Ascending aorta (tissue), 2 donors: Measurements from ENCODE around the gene TEAD1. TPM values are rescaled to one million over a fixed set of nuclear protein-coding genes. Genes with fewer than 3 reads are reported as not detected.

ENCODE experiments used
- DNase-seq, 2 donors: peaks; one replicate each; pipeline ENCODE4 v3.0.0-alpha.2; 2019; ENCODE audit warnings: low spot score in 2 of 2
- H3K27ac ChIP-seq, 2 donors: fragments of 200-600 bp; sonication (generic); one replicate each; pipeline ENCODE4 v1.5.1; 2016 to 2017; ENCODE audit warnings: mild to moderate bottlenecking in 1 of 2
- H3K27me3 ChIP-seq: fragments of 200-600 bp; sonication (generic); one replicate; pipeline ENCODE4 v1.5.1; 2017
- H3K36me3 ChIP-seq, 2 donors: fragments of 200-600 bp; sonication (generic); one replicate each; pipeline ENCODE4 v1.5.1; 2016
- H3K4me1 ChIP-seq, 2 donors: fragments of 200-600 bp; sonication (generic); one replicate each; pipeline ENCODE4 v1.5.1; 2016 to 2017; ENCODE audit warnings: mild to moderate bottlenecking in 1 of 2
- H3K4me3 ChIP-seq, 2 donors: fragments of 200-600 bp; sonication (generic); one replicate each; pipeline ENCODE4 v1.5.1; 2016 to 2017; ENCODE audit warnings: mild to moderate bottlenecking in 1 of 2
- H3K9me3 ChIP-seq, 2 donors: fragments of 200-600 bp; sonication (generic); one replicate each; pipeline ENCODE4 v1.5.1; 2016
- CTCF ChIP-seq, 3 experiments: fragments of 200-600 bp in 2 of 3; fragments of 450-650 bp in 1 of 3; sonication (generic) in 2 of 3; IDR thresholded peaks; one replicate each; pipeline ENCODE4 v1.5.1; 2016 to 2019; ENCODE audit warnings: antibody characterized with exemption in 3 of 3, mild to moderate bottlenecking in 1 of 3, moderate library complexity in 1 of 3
- intact Hi-C: fragments of 100-400 bp; cut with DNase I; formaldehyde crosslinking; loops from one replicate; pipeline ENCODE4 v1.15.1; 2023
- total RNA-seq: library from RNA; depleted of rRNA; stranded (reverse); fragments of >200 nt; gene quantifications from one replicate; pipeline ENCODE4 v1.1.0, GENCODE V29; 2016

Gene TEAD1
- total RNA-seq, 1 donor from 2014 or later: 112 TPM

GRCh38 chr11:12749442-12749841 lies 75.2 kb downstream of the TEAD1 start:
- peaks cover 2 to 3% of the 10 kb centered on the region in 2 donors for H3K4me1 ChIP-seq
- no peaks in the 10 kb centered on the region for H3K27me3 ChIP-seq
- no peaks in the 10 kb centered on the region for H3K9me3 ChIP-seq
- no peak overlapping the region for H3K27ac ChIP-seq
- intact Hi-C loops: no loop called here
- no peak for TF ChIP-seq CTCF (IDR thresholded peaks at IDR 0.05)
- H3K36me3 ChIP-seq: no peaks in the 10 kb centered on the region
- no peak for DNase-seq
- no peak overlapping the region for H3K4me3 ChIP-seq

- TF ChIP-seq CTCF (IDR thresholded peaks at IDR 0.05): no peak
- DNase-seq: no peak
- no peak overlapping the region for H3K4me3 ChIP-seq
- H3K36me3 ChIP-seq: no peaks in the 10 kb centered on the region
- no peaks in the 10 kb centered on the region for H3K9me3 ChIP-seq
- intact Hi-C loops: no loop called here
- H3K4me1 ChIP-seq: peaks cover 0 to 3% of the 10 kb centered on the region in 2 donors
- H3K27ac ChIP-seq: no peak overlapping the region
- H3K27me3 ChIP-seq: no peaks in the 10 kb centered on the region
Measured at GRCh38 chr11:12750181-12750580, 76.0 kb downstream of the TEAD1 start.

GRCh38 chr11:12752868-12753524 lies 78.8 kb downstream of the TEAD1 start:
- no peak for TF ChIP-seq CTCF (IDR thresholded peaks at IDR 0.05)
- DNase-seq: no peak
- Histone ChIP-seq H3K27ac (no peak overlapping the region), H3K27me3 (no peaks in the 10 kb centered on the region), H3K4me1 (no peaks in the 10 kb centered on the region), H3K4me3 (no peak overlapping the region), H3K36me3 (no peaks in the 10 kb centered on the region), H3K9me3 (no peaks in the 10 kb centered on the region)
- intact Hi-C loops: no loop called here

GRCh38 chr11:12754021-12754420 lies 79.8 kb downstream of the TEAD1 start:
- no peak for DNase-seq
- Histone ChIP-seq H3K36me3 (no peaks in the 10 kb centered on the region), H3K4me1 (no peaks in the 10 kb centered on the region), H3K27ac (no peak overlapping the region), H3K4me3 (no peak overlapping the region), H3K27me3 (no peaks in the 10 kb centered on the region), H3K9me3 (no peaks in the 10 kb centered on the region)
- intact Hi-C loops: no loop called here
- no peak for TF ChIP-seq CTCF (IDR thresholded peaks at IDR 0.05)

- H3K36me3 ChIP-seq: no peaks in the 10 kb centered on the region
- H3K9me3 ChIP-seq: no peaks in the 10 kb centered on the region
- H3K27ac ChIP-seq: no peak overlapping the region
- DNase-seq: no peak
- H3K27me3 ChIP-seq: no peaks in the 10 kb centered on the region
- H3K4me3 ChIP-seq: no peak overlapping the region
- H3K4me1 ChIP-seq: no peaks in the 10 kb centered on the region
- intact Hi-C loops: no loop called here
- TF ChIP-seq CTCF (IDR thresholded peaks at IDR 0.05): no peak
Measured at GRCh38 chr11:12754582-12755234, 80.5 kb downstream of the TEAD1 start.
